Neural cell (in vitro differentiated cells): Measurements from ENCODE around the gene OSCP1. TPM values are rescaled to one million over a fixed set of nuclear protein-coding genes. Genes with fewer than 3 reads are reported as not detected.

Source experiments
- H2AFZ ChIP-seq: fragments of 200-600, 300-800 bp; sonication (generic), shearing (Covaris generic); 2 replicates; pipeline ENCODE4 v1.6.0; 2014; ENCODE audit warnings: low read depth, mild to moderate bottlenecking, antibody characterized with exemption, low read length, moderate library complexity
- H3F3A ChIP-seq: fragments of 200-600 bp; shearing (Covaris generic); 2 replicates; pipeline ENCODE4 v1.6.1; 2016; ENCODE audit warnings: mild to moderate bottlenecking, moderate library complexity, mixed read lengths, antibody characterized with exemption, low read length; ENCODE audit not compliant: insufficient read depth, poor library complexity, severe bottlenecking
- H3K27ac ChIP-seq: fragments of 200-600, 300-800 bp; sonication (generic), shearing (Covaris generic); 2 replicates; pipeline ENCODE4 v1.5.1; 2014; ENCODE audit warnings: mild to moderate bottlenecking, low read length, moderate library complexity
- H3K27me3 ChIP-seq: fragments of 300-800, 200-600 bp; sonication (generic), shearing (Covaris generic); 2 replicates; pipeline ENCODE4 v1.6.0; 2014; ENCODE audit warnings: mild to moderate bottlenecking, low read depth, low read length, moderate library complexity; ENCODE audit not compliant: insufficient read depth
- H3K36me3 ChIP-seq: fragments of 300-800, 200-600 bp; sonication (generic), shearing (Covaris generic); 2 replicates; pipeline ENCODE4 v1.5.1; 2014; ENCODE audit warnings: mild to moderate bottlenecking, antibody characterized with exemption, low read length, moderate library complexity; ENCODE audit not compliant: insufficient read depth
- H3K4me2 ChIP-seq: fragments of 300-800, 200-600 bp; sonication (generic), shearing (Covaris generic); 2 replicates; pipeline ENCODE4 v1.6.0; 2014; ENCODE audit warnings: mild to moderate bottlenecking, low read length
- H3K4me3 ChIP-seq: fragments of 300-800, 200-600 bp; sonication (generic), shearing (Covaris generic); 2 replicates; pipeline ENCODE4 v1.5.1; 2014; ENCODE audit warnings: mild to moderate bottlenecking, low read length, moderate library complexity
- H3K79me2 ChIP-seq: fragments of 200-600 bp; shearing (Covaris generic); replicated peaks from 2 replicates; pipeline ENCODE4 v1.6.0; 2014; ENCODE audit warnings: mild to moderate bottlenecking, low read length, moderate library complexity; ENCODE audit not compliant: insufficient read depth
- H3K9ac ChIP-seq: fragments of 300-800, 200-600 bp; sonication (generic), shearing (Covaris generic); 2 replicates; pipeline ENCODE4 v1.6.1; 2016; ENCODE audit warnings: mild to moderate bottlenecking, low read length, mixed read lengths
- H3K9me2 ChIP-seq: fragments of 200-600 bp; shearing (Covaris generic); 2 replicates; pipeline ENCODE4 v1.6.1; 2016; ENCODE audit warnings: mild to moderate bottlenecking, low read length, mixed read lengths; ENCODE audit not compliant: insufficient read depth
- H3K9me3 ChIP-seq: fragments of 200-600, 300-800 bp; sonication (generic), shearing (Covaris generic); 2 replicates; pipeline ENCODE4 v1.6.1; 2016; ENCODE audit warnings: mild to moderate bottlenecking, mixed run types, low read length, moderate library complexity, mixed read lengths
- H4K20me1 ChIP-seq: fragments of 200-600 bp; shearing (Covaris generic); 2 replicates; pipeline ENCODE4 v1.6.1; 2016; ENCODE audit warnings: mild to moderate bottlenecking, mixed run types; ENCODE audit not compliant: insufficient read depth
- CTCF ChIP-seq: fragments of 450-650 bp; IDR thresholded peaks from 2 replicates; pipeline ENCODE4 v1.5.1; 2014; ENCODE audit warnings: antibody characterized with exemption, mild to moderate bottlenecking, moderate library complexity; ENCODE audit not compliant: poor library complexity, severe bottlenecking
- EP300 ChIP-seq: fragments of 450-650 bp; conservative IDR thresholded peaks from 2 replicates; pipeline ENCODE4 v1.6.1; 2014; ENCODE audit warnings: antibody characterized with exemption, mild to moderate bottlenecking, moderate library complexity; ENCODE audit not compliant: poor library complexity, severe bottlenecking
- EZH2 ChIP-seq: fragments of 200-600, 300-800 bp; shearing (Covaris generic), sonication (generic); IDR thresholded peaks from 2 replicates; pipeline ENCODE4 v1.6.1; 2014; ENCODE audit warnings: antibody characterized with exemption, low read length, borderline replicate concordance, mild to moderate bottlenecking; ENCODE audit not compliant: insufficient read depth, poor library complexity, severe bottlenecking
- MXI1 ChIP-seq: fragments of 450-650 bp; conservative IDR thresholded peaks from 2 replicates; pipeline ENCODE4 v1.6.1; 2014; ENCODE audit warnings: antibody characterized with exemption, mild to moderate bottlenecking; ENCODE audit not compliant: poor library complexity, severe bottlenecking
- POLR2AphosphoS5 ChIP-seq: IDR thresholded peaks from 2 replicates; pipeline ENCODE4 v1.6.1; 2012
- RAD21 ChIP-seq: fragments of 450-650 bp; conservative IDR thresholded peaks from 2 replicates; pipeline ENCODE4 v1.6.1; 2014; ENCODE audit warnings: antibody characterized with exemption, mild to moderate bottlenecking, moderate library complexity
- REST ChIP-seq: IDR thresholded peaks from 2 replicates; pipeline ENCODE4 v1.6.1; 2012; ENCODE audit warnings: borderline replicate concordance
- SMC3 ChIP-seq: fragments of 450-650 bp; conservative IDR thresholded peaks from 2 replicates; pipeline ENCODE4 v1.6.1; 2014; ENCODE audit warnings: antibody characterized with exemption, mild to moderate bottlenecking, moderate library complexity; ENCODE audit not compliant: poor library complexity
- TAF1 ChIP-seq: IDR thresholded peaks from 2 replicates; pipeline ENCODE4 v1.6.1; 2012; ENCODE audit warnings: low read depth
- polyA plus RNA-seq: library from polyadenylated mRNA; depleted of rRNA; stranded (reverse); fragments of >200 nt; gene quantifications from 2 replicates; pipeline ENCODE4 v1.2.3, GENCODE V29; 2014

The OSCP1 gene
- polyA plus RNA-seq, 1 donor from 2014 or later = 20.7 TPM

GRCh38 chr1:36494971-36495370 is 44.7 kb upstream of the OSCP1 start:
- no peaks in the 10 kb centered on the region for H3K36me3 ChIP-seq
- H3K9me3 ChIP-seq = no peaks in the 10 kb centered on the region
- no peaks in the 10 kb centered on the region for H3F3A ChIP-seq
- H3K27me3 ChIP-seq = no peaks in the 10 kb centered on the region
- H3K9ac ChIP-seq = no peak overlapping the region
- H3K9me2 ChIP-seq = no peaks in the 10 kb centered on the region
- H2AFZ ChIP-seq = no peak overlapping the region
- H3K4me3 ChIP-seq = no peak overlapping the region
- H3K27ac ChIP-seq = no peak overlapping the region
- no peaks in the 10 kb centered on the region for H3K79me2 ChIP-seq
- TF ChIP-seq SMC3 (no peak), POLR2AphosphoS5 (no peak), EZH2 (no peak), REST (no peak), TAF1 (no peak)
- H3K4me2 ChIP-seq = no peak overlapping the region
- no peaks in the 10 kb centered on the region for H4K20me1 ChIP-seq

GRCh38 chr1:36493524-36493923 is 43.3 kb upstream of the OSCP1 start:
- no peak overlapping the region for H3K27ac ChIP-seq
- H3K79me2 ChIP-seq = no peaks in the 10 kb centered on the region
- H2AFZ ChIP-seq = no peak overlapping the region
- no peak overlapping the region for H3K4me3 ChIP-seq
- no peaks in the 10 kb centered on the region for H3K27me3 ChIP-seq
- H3K9me2 ChIP-seq = no peaks in the 10 kb centered on the region
- no peak for TF ChIP-seq MXI1
- no peak for TF ChIP-seq CTCF
- TF ChIP-seq EP300 = no peak
- no peak for TF ChIP-seq EZH2
- no peak for TF ChIP-seq RAD21
- no peak for TF ChIP-seq TAF1
- no peak for TF ChIP-seq POLR2AphosphoS5
- TF ChIP-seq SMC3 = no peak
- no peak for TF ChIP-seq REST
- no peaks in the 10 kb centered on the region for H3F3A ChIP-seq
- H3K4me2 ChIP-seq = no peak overlapping the region
- H3K9ac ChIP-seq = no peak overlapping the region
- no peaks in the 10 kb centered on the region for H4K20me1 ChIP-seq
- no peaks in the 10 kb centered on the region for H3K9me3 ChIP-seq
- H3K36me3 ChIP-seq = no peaks in the 10 kb centered on the region
